ENCODE results near the gene LDB3. TPM values are rescaled to one million over a fixed set of nuclear protein-coding genes. Genes with fewer than 3 reads are reported as not detected.
A peak's percentile ranks its signal among the peaks of the same experiment; 100 is the strongest.

LDB3 gene
- total and polyA plus RNA-seq, 7 donors: 1.2 to 42.1 (median 13.2) TPM

GRCh38 chr10:86708068-86708782, 39.9 kb downstream of the LDB3 start:
- TF ChIP-seq CTCF (IDR thresholded peaks at IDR 0.05) (no peak), POLR2AphosphoS5 (IDR thresholded peaks at IDR 0.05) (no peak), POLR2A (IDR thresholded peaks at IDR 0.05) (no peak), EP300 (IDR thresholded peaks at IDR 0.05) (no peak)
- H3K4me3 ChIP-seq: no peak overlapping the region
- no peaks in the 10 kb centered on the region for H3K27me3 ChIP-seq
- DNase-seq: peak; percentile 66
- H3K4me1 ChIP-seq: peaks cover 0 to 32% (median 22%) of the 10 kb centered on the region in 4 donors
- intact Hi-C loops (cut with DNase I): no loop called here
- no peaks in the 10 kb centered on the region for H3K9me3 ChIP-seq
- H3K36me3 ChIP-seq: peaks cover 0 to 18% (median 0%) of the 10 kb centered on the region in 4 donors
- H3K27ac ChIP-seq: peak overlapping the region; percentile 37 to 99 (median 96)
- WGBS, 2 donors: 92 to 95% methylated on average over 8 of the region's 8 CpGs

DNA sequence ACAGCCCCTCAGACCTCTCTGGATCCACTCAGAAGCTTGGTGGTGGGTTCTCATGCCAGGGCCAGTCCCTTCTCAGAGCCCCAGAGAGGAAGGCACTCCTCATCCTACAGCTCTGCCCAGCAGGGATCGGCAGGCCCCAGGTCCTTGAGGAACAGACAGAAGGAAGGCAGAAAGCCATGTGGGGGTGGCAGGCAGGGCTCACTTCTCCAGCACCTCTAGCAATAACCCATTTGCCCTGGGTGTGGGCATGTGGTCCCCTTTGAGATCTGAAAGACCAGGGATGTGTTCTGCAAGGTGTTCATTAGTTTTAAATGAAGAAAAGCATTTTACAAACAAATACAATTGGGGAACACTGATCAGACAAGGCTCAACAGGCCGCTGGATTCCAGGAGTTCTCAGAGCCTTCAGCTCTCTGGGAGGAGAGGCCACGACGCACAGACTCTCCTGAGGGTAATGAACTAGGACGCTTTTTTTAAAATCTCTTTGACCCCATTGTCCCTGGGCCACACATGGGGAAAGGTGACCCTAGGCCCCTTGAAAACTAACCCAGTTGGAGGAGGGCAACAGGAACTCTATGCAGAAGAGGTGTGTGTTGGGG, 40.6 kb downstream of the LDB3 start:
- no peaks in the 10 kb centered on the region for H3K9me3 ChIP-seq
- no peaks in the 10 kb centered on the region for H3K27me3 ChIP-seq
- H3K4me1 ChIP-seq: peaks cover 0 to 32% (median 22%) of the 10 kb centered on the region in 4 donors
- peak overlapping the region; percentile 37 to 99 (median 96) for H3K27ac ChIP-seq
- peaks cover 0 to 13% (median 0%) of the 10 kb centered on the region in 4 donors for H3K36me3 ChIP-seq
- intact Hi-C loops (cut with DNase I): no loop called here
- peak; percentile 60 for DNase-seq
- H3K4me3 ChIP-seq: no peak overlapping the region
- WGBS, 2 donors: 87 to 88% methylated on average over 5 of the region's 5 CpGs
- TF ChIP-seq POLR2A (IDR thresholded peaks at IDR 0.05) (no peak), EP300 (IDR thresholded peaks at IDR 0.05) (no peak), POLR2AphosphoS5 (IDR thresholded peaks at IDR 0.05) (no peak), CTCF (IDR thresholded peaks at IDR 0.05) (no peak)

- Histone ChIP-seq H3K4me3 (no peak overlapping the region), H3K4me1 (peaks cover 0 to 32% (median 22%) of the 10 kb centered on the region in 4 donors), H3K9me3 (no peaks in the 10 kb centered on the region), H3K27ac (peak overlapping the region; percentile 93 to 99 (median 96)), H3K36me3 (peaks cover 0 to 13% (median 0%) of the 10 kb centered on the region in 4 donors), H3K27me3 (no peaks in the 10 kb centered on the region)
- TF ChIP-seq EP300 (IDR thresholded peaks at IDR 0.05) (no peak), POLR2A (IDR thresholded peaks at IDR 0.05) (no peak), POLR2AphosphoS5 (IDR thresholded peaks at IDR 0.05) (no peak), CTCF (IDR thresholded peaks at IDR 0.05) (no peak)
- peak; percentile 69 for DNase-seq
- WGBS, 2 donors: 95% methylated on average over 16 of the region's 16 CpGs
- intact Hi-C loops (cut with DNase I): no loop called here
Observed at GRCh38 chr10:86709396-86710185, 41.3 kb downstream of the LDB3 start.

- peak; percentile 97 for DNase-seq
- TF ChIP-seq POLR2AphosphoS5 (IDR thresholded peaks at IDR 0.05) (peak; percentile 84 to 94 (median 88)), EP300 (IDR thresholded peaks at IDR 0.05) (no peak), POLR2A (IDR thresholded peaks at IDR 0.05) (peak; percentile 44 to 77), CTCF (IDR thresholded peaks at IDR 0.05) (peak; percentile 76 to 88 (median 80))
- 5 to 6% methylated on average over 46 of the region's 46 CpGs for WGBS, 2 donors
- Histone ChIP-seq H3K36me3 (peaks cover 0 to 12% (median 0%) of the 10 kb centered on the region in 4 donors), H3K27ac (peak overlapping the region; percentile 93 to 99 (median 96)), H3K4me3 (peak overlapping the region; percentile 45 to 82 (median 66)), H3K27me3 (no peaks in the 10 kb centered on the region), H3K4me1 (peaks cover 0 to 32% (median 22%) of the 10 kb centered on the region in 4 donors), H3K9me3 (no peaks in the 10 kb centered on the region)
- intact Hi-C loops (cut with DNase I): loop anchor here (1.0 kb wide), 2 partner anchors 46 to 188 kb away; no protein-coding TSS in a partner anchor
Observed at GRCh38 chr10:86710987-86711512, 42.7 kb downstream of the LDB3 start.
